Stomach (tissue), 9 donors: ENCODE data around the gene VTI1A. TPM values are rescaled to one million over a fixed set of nuclear protein-coding genes. Genes with fewer than 3 reads are reported as not detected.

Experiments
- DNase-seq, 2 donors: peaks; one replicate each; pipeline versions ENCODE4 v3.0.0 to v3.0.0-alpha.2; 2013 to 2019
- H3K27ac ChIP-seq, 5 donors: fragments of 200-600 bp in 4 of 5; sonication (generic) in 4 of 5; one replicate each; pipeline ENCODE4 v1.5.1; 2013 to 2019; ENCODE audit warnings: mild to moderate bottlenecking in 1 of 5, moderate library complexity in 1 of 5
- H3K27me3 ChIP-seq, 3 donors: fragments of 200-600 bp; sonication (generic); one replicate each; pipeline ENCODE4 v1.5.1; 2017 to 2019; ENCODE audit warnings: mixed run types in 1 of 3
- H3K36me3 ChIP-seq, 4 donors: fragments of 200-600 bp; sonication (generic); 1 replicate in 3 of 4; 2 replicates in 1 of 4; pipeline ENCODE4 v1.5.1; 2016 to 2019
- H3K4me1 ChIP-seq, 4 donors: fragments of 200-600 bp; sonication (generic); one replicate each; pipeline ENCODE4 v1.5.1; 2016 to 2019
- H3K4me3 ChIP-seq, 4 donors: fragments of 200-600 bp; sonication (generic) in 3 of 4; one replicate each; pipeline ENCODE4 v1.5.1; 2016 to 2019; ENCODE audit warnings: mild to moderate bottlenecking in 1 of 4
- H3K9me3 ChIP-seq, 4 donors: fragments of 200-600 bp; sonication (generic); one replicate each; pipeline ENCODE4 v1.5.1; 2016 to 2019
- EP300 ChIP-seq: sonication (generic); formaldehyde crosslinking; IDR thresholded peaks from one replicate; pipeline ENCODE4 v1.6.1; 2017; ENCODE audit warnings: antibody characterized with exemption
- POLR2A ChIP-seq, 4 donors: fragments of 450-650 bp; IDR thresholded peaks; one replicate each; pipeline ENCODE4 v1.6.1; 2016; ENCODE audit warnings: antibody characterized with exemption in 4 of 4, control low read depth in 2 of 4, mild to moderate bottlenecking in 1 of 4, moderate library complexity in 1 of 4
- POLR2AphosphoS5 ChIP-seq, 3 donors: sonication (generic); formaldehyde crosslinking; IDR thresholded peaks; one replicate each; pipeline ENCODE4 v1.6.1; 2016; ENCODE audit warnings: antibody characterized with exemption in 3 of 3
- whole genome bisulfite sequencing, 5 donors: extraction: QIAGEN DNeasy Blood & Tissue Kit in 3 of 5; methylation state at CpG; one replicate each; pipeline versions ENCODE4 v1.1.5 to v1.1.7; 2013 to 2018; 5-methylcytosine and 5-hydroxymethylcytosine counted together
- intact Hi-C: fragments of 100-400 bp; cut with DNase I; formaldehyde crosslinking; loops from one replicate; pipeline ENCODE4 v1.15.1; 2023; ENCODE audit warnings: low total_unique reads
- polyA plus RNA-seq, 3 donors: library from polyadenylated mRNA; stranded (reverse); fragments of 200-250 nt; gene quantifications; one replicate each; pipeline ENCODE4 v1.2.3, GENCODE V29; 2013
- total RNA-seq, 5 donors: library from RNA; depleted of rRNA; stranded (reverse); fragments of >200 nt; gene quantifications; one replicate each; pipeline versions ENCODE4 v1.1.0 to v1.2.3, GENCODE V29; 2014 to 2016
- TF ChIP-seq, protein P1 (sequence below), 7 experiments: fragments of 450-650 bp in 4 of 7; fragments of 200-600 bp in 3 of 7; sonication (generic) in 3 of 7; IDR thresholded peaks; one replicate each; pipeline ENCODE4 v1.5.1; 2016 to 2019; ENCODE audit warnings: antibody characterized with exemption in 7 of 7, control low read depth in 2 of 7, mild to moderate bottlenecking in 1 of 7
- donor health status: healthy with polysubstance abuse.
- donor health status: Bipolar disorder and iron deficiency.
- donor health status: healthy.

Gene VTI1A
- total and polyA plus RNA-seq, 8 donors = 6.5 to 222 (median 57.4) TPM

DNA sequence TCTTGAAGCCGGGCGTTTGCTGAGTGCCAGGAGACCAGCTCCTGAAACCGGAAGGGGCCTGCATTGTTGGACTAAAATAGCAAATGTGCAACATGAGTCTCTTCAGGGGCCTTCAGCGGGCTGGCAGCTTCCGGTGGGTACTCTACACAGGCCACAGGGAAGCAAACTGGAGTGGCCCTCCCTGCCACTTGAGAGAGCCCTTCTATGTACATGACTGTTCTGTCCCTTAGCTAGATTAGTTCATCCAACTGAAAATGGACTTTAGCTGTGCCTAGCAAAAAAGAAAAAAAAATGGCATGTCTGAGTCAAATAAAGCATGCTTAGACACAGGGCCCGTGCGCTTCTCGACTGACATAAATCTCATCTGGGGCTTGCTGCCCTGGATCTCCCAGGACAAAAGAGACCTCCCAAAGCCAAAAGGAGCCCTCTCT lies 387.8 kb downstream of the VTI1A start:
- Histone ChIP-seq H3K36me3 (no peaks in the 10 kb centered on the region), H3K27ac (no peak overlapping the region), H3K4me1 (peaks cover 0 to 25% (median 5%) of the 10 kb centered on the region in 4 donors), H3K4me3 (no peak overlapping the region), H3K27me3 (no peaks in the 10 kb centered on the region), H3K9me3 (peaks cover 0 to 3% (median 0%) of the 10 kb centered on the region in 4 donors)
- intact Hi-C loops = no loop called here
- TF ChIP-seq POLR2A (IDR thresholded peaks at IDR 0.05) (no peak), POLR2AphosphoS5 (IDR thresholded peaks at IDR 0.05) (no peak), EP300 (no peak)
- TF ChIP-seq, protein P1, sequence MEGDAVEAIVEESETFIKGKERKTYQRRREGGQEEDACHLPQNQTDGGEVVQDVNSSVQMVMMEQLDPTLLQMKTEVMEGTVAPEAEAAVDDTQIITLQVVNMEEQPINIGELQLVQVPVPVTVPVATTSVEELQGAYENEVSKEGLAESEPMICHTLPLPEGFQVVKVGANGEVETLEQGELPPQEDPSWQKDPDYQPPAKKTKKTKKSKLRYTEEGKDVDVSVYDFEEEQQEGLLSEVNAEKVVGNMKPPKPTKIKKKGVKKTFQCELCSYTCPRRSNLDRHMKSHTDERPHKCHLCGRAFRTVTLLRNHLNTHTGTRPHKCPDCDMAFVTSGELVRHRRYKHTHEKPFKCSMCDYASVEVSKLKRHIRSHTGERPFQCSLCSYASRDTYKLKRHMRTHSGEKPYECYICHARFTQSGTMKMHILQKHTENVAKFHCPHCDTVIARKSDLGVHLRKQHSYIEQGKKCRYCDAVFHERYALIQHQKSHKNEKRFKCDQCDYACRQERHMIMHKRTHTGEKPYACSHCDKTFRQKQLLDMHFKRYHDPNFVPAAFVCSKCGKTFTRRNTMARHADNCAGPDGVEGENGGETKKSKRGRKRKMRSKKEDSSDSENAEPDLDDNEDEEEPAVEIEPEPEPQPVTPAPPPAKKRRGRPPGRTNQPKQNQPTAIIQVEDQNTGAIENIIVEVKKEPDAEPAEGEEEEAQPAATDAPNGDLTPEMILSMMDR (IDR thresholded peaks at IDR 0.05) = no peak
- no peak for DNase-seq
- WGBS, 5 donors = 66 to 83% (median 75%) methylated on average over 6 to 8 of the region's 8 CpGs

DNA sequence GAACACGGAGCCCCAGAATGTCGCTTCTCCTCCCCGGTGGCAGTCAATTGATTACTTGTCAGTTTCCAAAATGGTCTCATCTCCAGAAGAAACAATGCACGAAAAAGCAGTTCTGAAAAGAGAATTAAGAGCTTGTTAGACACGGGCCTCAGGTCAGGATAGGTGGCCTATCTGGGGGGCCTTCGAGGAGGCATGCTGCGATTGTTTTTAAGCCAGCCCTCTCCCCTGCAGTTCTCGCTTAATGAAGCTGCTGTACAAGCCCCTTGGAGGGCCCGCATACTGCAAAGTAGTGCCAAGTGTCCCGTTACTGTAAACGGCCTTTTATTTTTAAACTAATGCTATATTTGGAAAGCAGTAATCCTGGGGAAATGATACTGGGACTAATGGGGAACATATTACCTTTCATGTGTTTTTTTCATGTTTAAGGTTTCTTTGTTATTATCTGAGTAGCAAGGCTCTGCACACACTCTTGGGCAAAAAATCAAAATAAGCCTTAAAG lies 388.3 kb downstream of the VTI1A start:
- DNase-seq = no peak

DNA sequence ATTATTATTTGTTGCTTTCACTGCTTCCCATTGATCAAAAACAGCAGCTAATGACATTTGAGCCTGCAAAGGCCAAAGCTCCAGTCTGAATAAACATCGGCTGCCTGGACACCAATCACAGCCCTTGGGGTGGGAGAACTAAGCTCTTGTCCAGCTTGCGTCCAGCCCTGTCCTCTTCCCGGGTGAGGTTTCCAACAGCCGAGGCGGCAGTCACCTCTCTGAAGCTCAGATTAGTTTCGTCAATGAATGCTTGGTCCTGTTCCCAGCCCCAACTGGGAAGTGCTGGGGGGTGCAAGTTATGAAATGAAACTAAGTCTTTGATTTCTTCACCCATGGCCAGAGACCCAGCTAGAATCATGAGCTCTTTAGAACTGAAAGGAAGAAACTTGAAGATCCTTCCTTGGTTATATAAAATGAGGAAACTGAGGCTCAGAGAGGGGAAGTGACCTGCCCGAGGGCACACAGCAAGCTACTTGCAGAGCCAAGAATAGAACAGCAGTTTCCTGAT lies 389.0 kb downstream of the VTI1A start:
- Histone ChIP-seq H3K4me1 (peaks cover 0 to 25% (median 5%) of the 10 kb centered on the region in 4 donors), H3K9me3 (peaks cover 0 to 12% (median 2%) of the 10 kb centered on the region in 4 donors), H3K36me3 (no peaks in the 10 kb centered on the region), H3K4me3 (no peak overlapping the region), H3K27me3 (no peaks in the 10 kb centered on the region), H3K27ac (peak overlapping the region in 2 of 5 donors; percentile 8 to 10)
- intact Hi-C loops = no loop called here
- WGBS, 5 donors = 53 to 75% (median 69%) methylated on average over 7 of the region's 7 CpGs
- peak in 1 of 2 donors; percentile 56 for DNase-seq
- TF ChIP-seq POLR2A (IDR thresholded peaks at IDR 0.05) (no peak), POLR2AphosphoS5 (IDR thresholded peaks at IDR 0.05) (no peak), EP300 (no peak)
- TF ChIP-seq, protein P1 (IDR thresholded peaks at IDR 0.05) = no peak

More for the DNA sequence above, 388.3 kb downstream of the VTI1A start:
- WGBS, 5 donors = 66 to 79% (median 72%) methylated on average over 11 of the region's 11 CpGs
- TF ChIP-seq EP300 (no peak), POLR2A (IDR thresholded peaks at IDR 0.05) (no peak), POLR2AphosphoS5 (IDR thresholded peaks at IDR 0.05) (no peak)
- TF ChIP-seq, protein P1 (IDR thresholded peaks at IDR 0.05) = no peak
- intact Hi-C loops = no loop called here
- Histone ChIP-seq H3K36me3 (no peaks in the 10 kb centered on the region), H3K4me1 (peaks cover 0 to 25% (median 5%) of the 10 kb centered on the region in 4 donors), H3K27ac (no peak overlapping the region), H3K9me3 (peaks cover 0 to 8% (median under 1%) of the 10 kb centered on the region in 4 donors), H3K27me3 (no peaks in the 10 kb centered on the region), H3K4me3 (no peak overlapping the region)

DNA sequence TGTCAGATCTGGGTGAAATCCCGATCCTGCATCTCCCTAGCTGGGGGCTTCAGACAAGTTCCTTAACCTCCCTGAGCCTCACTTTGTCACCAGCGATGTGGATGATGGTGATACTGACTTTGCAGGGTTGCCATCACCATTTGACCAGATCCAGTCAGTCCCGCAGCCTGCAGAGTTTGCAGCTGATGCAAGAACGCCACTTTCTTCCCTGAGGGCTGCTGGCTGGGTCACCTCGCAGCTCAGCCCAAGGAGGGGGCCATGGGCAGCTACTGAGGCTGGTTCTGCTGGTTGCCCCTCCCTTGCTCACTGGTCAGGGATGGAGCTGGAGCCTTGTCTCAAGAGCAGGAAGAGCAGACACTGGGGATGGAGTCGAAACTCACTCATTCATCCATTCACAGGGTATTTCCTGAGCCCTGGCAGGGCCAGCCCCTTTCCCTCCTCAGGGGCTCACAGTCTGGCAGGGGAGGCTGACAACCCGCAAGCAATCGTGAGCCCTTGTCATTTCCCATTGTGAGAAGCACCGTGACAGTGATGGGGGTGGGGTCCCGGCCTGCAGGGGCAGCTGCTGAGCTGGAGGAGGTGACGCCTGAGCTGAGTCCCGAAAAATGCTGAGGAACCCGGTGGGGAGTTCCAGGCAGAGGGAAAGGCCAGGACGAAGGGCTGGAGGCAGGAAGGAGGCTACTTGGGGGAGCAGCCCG lies 391.9 kb downstream of the VTI1A start:
- Histone ChIP-seq H3K4me3 (no peak overlapping the region), H3K27ac (no peak overlapping the region), H3K27me3 (no peaks in the 10 kb centered on the region), H3K36me3 (no peaks in the 10 kb centered on the region), H3K9me3 (peaks cover 0 to 12% (median 2%) of the 10 kb centered on the region in 4 donors), H3K4me1 (peaks cover 0 to 34% (median 10%) of the 10 kb centered on the region in 4 donors)
- TF ChIP-seq POLR2AphosphoS5 (IDR thresholded peaks at IDR 0.05) (no peak), POLR2A (IDR thresholded peaks at IDR 0.05) (no peak), EP300 (no peak)
- TF ChIP-seq, protein P1 (IDR thresholded peaks at IDR 0.05) = no peak
- 75 to 95% (median 83%) methylated on average over 13 to 15 of the region's 15 CpGs for WGBS, 5 donors
- DNase-seq = no peak
- intact Hi-C loops = no loop called here
